Inferior parietal cortex (tissue), 1 donor: ENCODE results near the gene PLCL2.
"Not testable (repeated sequence)": the region's sequence is repeated elsewhere in the genome, so short reads cannot be mapped to it uniquely, and the experiment has no call there.

Experiments
- DNase-seq: peaks from one replicate; pipeline ENCODE4 v3.0.0-alpha.2; 2016; ENCODE audit errors: extremely low spot score

PLCL2 gene

GRCh38 chr3:16960125-16960524, 75.4 kb downstream of the PLCL2 start:
- no peak for DNase-seq

- DNase-seq: no peak
These were observed 77.0 kb downstream of the PLCL2 start for GRCh38 chr3:16961621-16962205.

- no peak for DNase-seq
These were observed 90.3 kb downstream of the PLCL2 start for GRCh38 chr3:16975083-16975482.

- no peak for DNase-seq
These were observed 93.6 kb downstream of the PLCL2 start for GRCh38 chr3:16978234-16978920.

- no peak for DNase-seq
These were observed 94.1 kb downstream of the PLCL2 start for GRCh38 chr3:16978921-16979271.

- not testable (repeated sequence) for DNase-seq
These were observed 95.2 kb downstream of the PLCL2 start for GRCh38 chr3:16979769-16980515.

DNA sequence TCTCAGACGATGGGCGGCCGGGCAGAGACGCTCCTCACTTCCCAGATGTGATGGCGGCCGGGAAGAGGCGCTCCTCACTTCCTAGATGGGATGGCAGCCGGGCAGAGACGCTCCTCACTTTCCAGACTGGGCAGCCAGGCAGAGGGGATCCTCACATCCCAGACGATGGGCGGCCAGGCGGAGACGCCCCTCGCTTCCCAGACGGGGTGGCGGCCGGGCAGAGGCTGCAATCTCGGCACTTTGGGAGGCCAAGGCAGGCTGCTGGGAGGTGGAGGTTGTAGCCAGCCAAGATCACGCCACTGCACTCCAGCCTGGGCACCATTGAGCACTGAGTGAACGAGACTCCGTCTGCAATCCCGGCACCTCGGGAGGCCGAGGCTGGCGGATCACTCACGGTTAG, 95.8 kb downstream of the PLCL2 start:
- not testable (repeated sequence) for DNase-seq

DNA sequence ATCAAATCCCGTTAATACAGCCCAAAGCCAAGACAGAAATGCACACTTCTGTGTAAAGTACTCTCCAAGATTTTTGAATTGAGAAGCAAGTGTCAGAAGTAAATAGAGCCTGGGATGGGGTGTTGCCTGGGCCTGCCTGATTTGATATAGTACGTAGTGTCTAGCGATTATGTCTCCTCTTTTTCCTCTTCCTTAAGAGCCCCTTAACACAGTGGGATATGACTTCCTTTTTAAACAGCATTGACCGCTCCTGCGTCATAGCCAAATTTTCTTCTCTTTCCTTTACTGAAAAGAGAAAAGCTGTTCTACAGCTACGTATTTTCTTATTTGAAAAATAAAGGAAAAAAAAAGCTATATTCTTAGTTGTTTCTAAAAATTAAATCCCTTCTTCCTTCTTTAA, 97.7 kb downstream of the PLCL2 start:
- DNase-seq: no peak

DNA sequence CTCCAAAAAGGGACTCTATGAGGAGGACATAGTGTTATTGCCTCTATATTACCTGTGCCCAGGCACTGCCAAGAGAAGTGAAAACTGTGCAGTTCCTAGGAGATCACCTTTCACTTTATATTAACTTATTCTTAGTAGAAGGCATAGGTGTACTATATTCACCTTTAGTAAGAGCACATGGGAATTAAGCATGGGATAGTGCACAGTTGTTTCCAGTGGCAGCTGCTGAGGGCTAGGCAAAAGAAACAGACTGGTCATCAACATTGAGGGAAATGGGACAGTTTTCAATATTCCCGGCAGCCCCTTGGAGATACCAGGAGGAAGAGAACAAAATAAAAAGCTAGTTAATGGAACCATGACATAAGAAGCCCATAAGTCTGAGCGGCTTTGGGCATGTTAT, 100.9 kb downstream of the PLCL2 start:
- no peak for DNase-seq

DNA sequence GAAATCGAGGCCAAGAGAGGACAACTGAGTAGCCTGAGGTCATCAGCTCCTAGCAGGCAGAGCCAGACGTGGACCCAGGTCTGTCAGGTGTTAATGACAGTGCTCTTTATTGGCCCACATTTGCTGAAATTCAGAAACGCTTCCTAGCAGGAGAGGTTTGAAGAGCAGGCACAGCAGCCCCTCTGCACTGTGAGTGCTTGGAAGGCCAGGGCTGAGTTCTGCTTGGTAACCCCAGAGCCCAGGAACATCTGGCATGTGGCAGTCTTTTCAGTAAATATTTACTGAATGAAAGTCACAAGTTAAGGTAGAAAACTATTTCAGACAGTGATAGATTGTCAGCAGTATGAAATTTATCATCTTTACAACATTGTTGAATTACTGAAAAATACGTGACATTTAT, 102.4 kb downstream of the PLCL2 start:
- no peak for DNase-seq

GRCh38 chr3:16990163-16990562, 105.4 kb downstream of the PLCL2 start:
- no peak for DNase-seq

GRCh38 chr3:16992198-16992597, 107.4 kb downstream of the PLCL2 start:
- DNase-seq: no peak

DNA sequence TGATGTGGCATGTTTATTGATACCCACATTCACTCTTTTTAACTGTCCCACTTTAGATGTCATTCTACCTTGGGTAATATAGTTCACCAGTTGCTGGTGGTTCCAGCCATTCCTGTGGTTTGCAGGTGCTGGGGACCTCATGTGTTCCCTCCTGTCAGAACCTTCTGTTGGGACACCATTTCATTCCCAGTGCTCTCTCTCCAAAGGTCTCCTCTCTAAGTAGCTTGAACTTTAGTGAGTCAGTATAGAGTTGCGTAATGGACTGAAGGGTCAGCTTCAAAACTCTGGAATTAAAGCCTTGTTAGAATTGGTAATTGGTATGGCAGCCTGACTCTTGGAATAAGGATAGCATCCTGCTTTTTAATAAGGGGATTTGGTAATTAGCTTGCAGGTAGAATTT, 108.5 kb downstream of the PLCL2 start:
- no peak for DNase-seq

GRCh38 chr3:16994854-16995525, 110.2 kb downstream of the PLCL2 start:
- no peak for DNase-seq

- no peak for DNase-seq
These were observed 110.8 kb downstream of the PLCL2 start for GRCh38 chr3:16995601-16996000.

GRCh38 chr3:16998236-16998923, 113.6 kb downstream of the PLCL2 start:
- DNase-seq: no peak

GRCh38 chr3:16999161-16999560, 114.4 kb downstream of the PLCL2 start:
- DNase-seq: no peak

DNA sequence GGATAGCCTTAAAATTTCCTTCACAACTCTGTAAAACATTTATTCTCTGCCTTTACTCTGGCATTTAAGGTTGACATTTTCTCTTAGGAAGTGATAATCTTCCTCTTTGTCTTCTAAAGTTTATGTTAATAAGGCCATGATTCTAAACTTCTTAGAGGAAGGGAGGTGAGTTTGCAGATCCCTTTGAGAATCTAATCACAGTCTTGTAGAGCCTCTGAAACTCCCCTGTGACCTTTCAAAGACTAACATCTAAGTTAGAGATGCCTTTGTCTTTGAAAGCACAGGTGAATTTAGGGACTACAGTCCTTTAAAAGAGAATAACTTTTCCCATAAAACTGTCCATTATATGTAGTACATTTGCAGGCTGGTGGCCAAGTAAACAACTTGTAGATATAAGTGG, 115.1 kb downstream of the PLCL2 start:
- DNase-seq: no peak

- DNase-seq: no peak
These were observed 118.7 kb downstream of the PLCL2 start for GRCh38 chr3:17003457-17003856.

- DNase-seq: no peak
These were observed 121.5 kb downstream of the PLCL2 start for GRCh38 chr3:17006132-17006852.

- DNase-seq: no peak
These were observed 122.5 kb downstream of the PLCL2 start for GRCh38 chr3:17007284-17007683.
